ENCODE measurements around the gene ALDH1A1.

ALDH1A1 gene

GRCh38 chr9:72917892-72918509 lies 34.9 kb downstream of the ALDH1A1 start:
- no peak for DNase-seq (ENCODE audit: low read depth)

GRCh38 chr9:72915659-72916058 lies 37.2 kb downstream of the ALDH1A1 start:
- no peak for DNase-seq (ENCODE audit: low read depth)

DNA sequence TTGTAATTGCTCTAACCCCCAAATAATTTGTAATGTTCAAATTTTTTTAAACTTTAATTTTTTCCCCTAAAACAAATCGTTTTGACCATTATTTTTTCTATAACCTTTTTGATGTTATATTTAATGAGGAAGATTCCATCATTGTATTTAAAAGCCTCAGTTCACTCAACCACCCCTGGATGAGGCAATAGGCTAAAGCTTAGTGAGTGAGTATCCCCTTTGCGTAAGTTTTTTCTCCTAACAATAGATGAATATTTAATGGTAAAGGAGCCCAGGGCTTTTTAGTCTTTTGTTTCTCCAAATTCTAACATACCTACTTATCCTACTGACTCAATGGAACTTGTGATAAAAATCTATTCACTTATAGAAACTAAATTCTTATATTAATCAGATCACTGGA lies 38.1 kb downstream of the ALDH1A1 start:
- no peak for DNase-seq (ENCODE audit: low read depth)

DNA sequence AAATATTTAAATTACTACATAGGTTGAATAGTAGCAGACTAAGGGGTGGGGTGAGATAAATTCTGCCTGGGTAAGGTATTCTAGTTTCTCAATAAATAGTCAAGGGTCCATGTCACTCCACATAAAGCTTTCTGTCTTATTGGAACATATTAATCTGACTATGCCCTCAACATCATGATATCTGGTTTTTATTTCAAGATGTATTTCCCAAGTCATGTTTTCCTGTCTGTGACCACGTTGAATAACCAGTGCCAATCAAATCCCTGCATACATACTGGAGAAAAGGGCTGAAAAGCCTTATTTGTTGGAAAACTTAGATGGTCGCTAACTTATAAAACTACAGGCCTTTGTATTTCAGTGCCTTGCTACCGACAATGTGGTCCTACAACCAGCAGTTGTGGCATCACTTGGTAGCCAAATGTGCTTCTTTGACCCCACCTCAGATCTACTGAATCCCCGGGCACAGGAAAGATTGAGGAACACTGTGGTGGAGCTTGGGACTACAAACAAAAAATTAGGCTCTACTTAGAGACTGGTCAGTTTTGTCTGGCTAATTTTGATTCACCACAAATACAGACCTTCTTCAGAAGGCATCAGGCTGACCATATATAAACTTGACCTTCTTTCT lies 39.4 kb downstream of the ALDH1A1 start:
- DNase-seq (ENCODE audit: low read depth): no peak

DNA sequence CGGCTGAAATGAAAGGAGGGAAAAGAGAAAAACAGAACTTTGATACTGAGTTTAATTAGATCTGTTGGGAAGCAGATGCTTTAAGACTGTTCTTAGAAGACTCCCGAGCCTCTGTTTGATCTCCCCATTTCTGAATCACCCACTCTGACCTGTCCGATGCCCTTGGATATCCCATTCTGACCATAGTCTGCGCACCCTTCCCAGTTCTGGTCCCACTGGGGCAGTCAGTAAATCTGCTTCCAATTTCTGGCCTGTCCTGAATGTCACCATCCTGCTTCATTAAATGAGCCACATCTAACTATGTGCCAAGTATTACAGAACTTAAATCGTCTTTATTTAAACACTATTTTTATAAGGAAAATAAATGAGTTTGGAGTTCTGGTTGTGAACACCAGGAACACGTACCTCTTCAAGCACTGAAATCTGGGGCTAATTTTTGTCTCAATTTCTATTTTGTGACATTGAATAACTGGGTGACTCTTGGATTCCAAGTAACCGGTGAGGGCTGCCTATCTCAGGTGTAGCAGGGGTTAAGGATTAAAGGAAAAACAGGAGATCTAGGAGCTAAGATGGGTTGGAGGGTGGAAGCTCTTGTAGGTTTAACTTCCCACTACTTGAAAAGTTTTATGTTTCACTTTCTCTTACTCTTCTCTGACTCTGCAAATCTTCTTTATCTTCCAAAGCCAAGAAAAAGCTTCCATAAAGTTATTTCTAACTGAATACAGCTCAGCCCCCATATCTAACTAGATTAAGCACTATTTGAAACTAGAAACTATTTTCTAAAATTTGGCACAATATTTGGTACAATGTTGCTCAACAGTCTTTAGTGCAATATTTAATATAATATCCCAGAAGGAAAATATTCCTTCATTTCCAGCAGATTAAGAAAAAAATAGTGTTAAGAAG lies 40.1 kb downstream of the ALDH1A1 start:
- no peak for DNase-seq (ENCODE audit: low read depth)

DNA sequence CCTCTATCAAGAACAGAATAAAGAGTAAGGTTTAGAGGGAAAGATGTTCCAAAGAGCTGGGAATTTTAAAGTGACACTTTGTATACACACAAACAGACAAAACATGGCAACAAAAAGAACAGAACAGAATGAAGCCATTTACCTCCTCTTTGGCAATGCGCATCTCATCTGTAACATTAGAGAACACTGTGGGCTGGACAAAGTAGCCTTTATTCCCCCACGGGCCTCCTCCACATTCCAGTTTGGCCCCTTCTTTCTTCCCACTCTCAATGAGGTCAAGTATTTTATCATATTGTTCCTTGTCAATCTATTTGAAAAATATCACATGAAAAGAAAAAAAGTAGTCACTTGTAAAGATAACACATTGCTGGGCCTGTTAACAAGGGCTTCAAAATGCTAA lies 41.0 kb downstream of the ALDH1A1 start:
- no peak for DNase-seq (ENCODE audit: low read depth)

GRCh38 chr9:72911247-72911775 lies 41.5 kb downstream of the ALDH1A1 start:
- DNase-seq (ENCODE audit: low read depth): no peak

GRCh38 chr9:72909428-72909827 lies 43.4 kb downstream of the ALDH1A1 start:
- DNase-seq (ENCODE audit: low read depth): no peak

GRCh38 chr9:72907421-72907820 lies 45.4 kb downstream of the ALDH1A1 start:
- DNase-seq (ENCODE audit: low read depth): no peak

DNA sequence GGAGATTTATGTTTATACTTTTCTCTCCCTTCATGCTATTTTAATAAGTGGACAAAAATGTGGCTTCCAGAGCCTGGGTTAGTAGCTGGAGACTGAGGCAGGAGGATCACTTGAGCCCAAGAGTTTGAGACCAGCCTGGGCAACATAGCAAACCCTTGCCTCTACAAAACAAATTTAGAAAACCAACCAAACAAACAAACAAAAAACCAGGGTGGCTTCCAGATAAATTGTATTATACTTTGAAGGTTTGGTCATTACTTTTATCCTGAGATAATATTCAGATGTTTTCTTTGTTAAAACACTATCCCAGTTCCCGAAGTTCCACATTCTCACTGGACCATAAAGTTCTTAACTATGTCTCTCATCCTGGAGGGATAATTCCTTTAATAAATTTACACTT lies 46.0 kb downstream of the ALDH1A1 start:
- no peak for DNase-seq (ENCODE audit: low read depth)

DNA sequence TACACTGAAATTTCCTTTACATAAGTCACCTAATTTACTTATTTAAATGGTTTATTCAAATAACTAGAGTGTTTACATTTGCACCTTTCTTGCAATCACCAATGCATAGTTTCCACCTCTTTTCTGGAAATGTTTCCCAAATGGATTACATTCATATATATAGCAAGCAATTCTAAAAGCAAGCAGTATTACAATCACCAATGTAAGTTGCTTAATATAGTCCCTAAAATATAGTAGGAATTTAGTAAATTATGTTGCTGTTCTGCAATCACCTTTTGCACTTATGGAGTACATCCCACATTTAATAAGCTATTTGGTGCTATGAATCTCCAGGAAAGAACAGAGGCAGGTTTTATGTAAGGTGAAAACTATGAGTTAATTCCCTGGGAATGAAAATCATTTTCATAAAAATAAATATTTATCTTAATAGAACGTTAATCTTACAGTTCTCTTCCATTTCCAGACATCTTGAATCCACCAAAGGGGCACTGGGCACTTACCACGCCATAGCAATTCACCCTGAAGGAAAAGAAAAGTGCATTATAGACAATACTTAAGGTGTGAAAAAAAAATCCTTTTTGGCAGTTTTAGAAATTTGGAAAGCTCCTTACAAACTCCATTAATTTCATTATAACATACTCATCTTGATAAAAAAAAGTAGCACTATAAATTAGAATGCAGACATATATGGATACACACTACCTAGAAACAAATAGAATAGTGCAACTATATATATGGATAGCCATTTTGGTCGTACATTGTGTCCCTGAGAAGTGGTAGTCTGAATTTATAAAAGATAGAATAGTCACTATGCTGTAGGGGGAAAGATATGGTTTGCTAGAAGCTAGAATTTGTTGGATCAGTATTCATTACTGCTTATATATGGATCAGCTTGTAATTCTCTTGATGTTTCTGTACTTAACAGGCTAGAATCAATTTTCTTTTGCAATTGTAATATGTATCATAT lies 47.1 kb downstream of the ALDH1A1 start:
- no peak for DNase-seq (ENCODE audit: low read depth)

GRCh38 chr9:72904267-72905093 lies 48.4 kb downstream of the ALDH1A1 start:
- DNase-seq (ENCODE audit: low read depth): no peak

DNA sequence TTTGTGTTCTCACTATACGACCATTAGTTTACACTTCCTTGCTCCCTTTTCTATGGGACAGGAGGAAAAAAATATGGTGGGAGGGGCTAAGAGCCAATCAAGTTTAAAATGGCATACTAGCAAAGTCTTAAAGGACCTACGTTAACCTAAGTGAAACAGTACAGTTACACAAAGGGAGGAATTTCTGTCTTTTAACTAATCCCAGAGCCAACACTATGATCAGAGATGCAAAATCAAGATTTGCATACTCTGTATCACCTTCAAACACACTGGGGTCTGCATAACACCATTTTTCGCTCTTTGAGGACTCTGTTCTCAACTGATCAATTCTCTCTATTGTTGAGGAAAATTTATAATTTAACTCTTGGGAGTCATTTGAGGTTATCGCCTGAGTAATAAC lies 49.8 kb downstream of the ALDH1A1 start:
- no peak for DNase-seq (ENCODE audit: low read depth)

DNA sequence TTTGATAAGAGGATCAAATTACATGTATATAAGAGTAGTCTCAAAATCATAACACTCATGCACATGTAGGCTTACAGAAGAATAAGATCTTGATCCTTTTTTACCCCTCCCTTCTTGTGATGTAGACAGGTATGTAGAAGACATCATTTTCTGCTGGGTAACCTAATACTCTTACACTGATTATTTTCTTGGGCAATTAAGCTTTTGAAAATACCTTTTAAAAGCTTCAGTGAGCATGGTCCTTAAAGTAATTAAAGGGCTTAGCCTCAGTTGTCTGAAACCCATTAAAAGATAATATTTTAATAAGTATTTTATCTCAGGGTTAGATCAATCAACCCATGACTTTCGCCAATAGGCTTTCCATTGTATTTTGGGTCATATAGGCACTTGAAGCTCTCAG lies 50.6 kb downstream of the ALDH1A1 start:
- no peak for DNase-seq (ENCODE audit: low read depth)

DNA sequence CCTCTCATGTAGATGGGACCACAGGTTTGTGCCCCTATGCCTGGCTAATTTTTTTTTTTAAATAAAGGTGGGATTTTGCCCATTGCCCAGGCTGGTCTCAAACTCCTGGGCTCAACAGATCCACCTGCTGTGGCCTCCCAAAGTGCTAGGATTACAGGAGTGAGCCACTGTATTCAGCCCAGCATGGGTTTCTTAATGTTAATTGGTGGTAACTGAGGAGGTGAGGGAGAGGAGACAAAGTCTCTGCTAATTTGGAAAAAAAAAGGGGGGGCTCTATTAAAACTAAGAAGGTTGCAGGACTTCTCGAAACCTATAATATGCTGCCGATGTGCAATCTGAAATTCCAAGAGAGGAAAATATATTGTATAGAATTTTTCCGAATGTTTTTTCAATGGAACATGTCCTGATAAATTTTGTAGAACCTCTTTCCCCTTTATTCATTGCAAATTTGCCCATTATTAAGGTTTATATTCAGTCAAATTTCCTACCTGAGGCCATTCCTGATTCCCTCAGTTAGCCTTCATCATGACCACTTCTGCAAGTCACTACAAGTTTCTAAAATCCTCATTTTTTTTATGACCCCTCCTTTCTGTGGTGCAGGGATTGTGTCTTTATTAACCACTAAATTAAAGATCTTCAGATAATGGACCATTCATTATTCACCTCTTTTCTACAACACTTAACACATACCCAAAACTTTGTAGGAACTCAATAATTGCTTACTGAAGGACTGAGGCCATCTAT lies 52.9 kb downstream of the ALDH1A1 start:
- DNase-seq (ENCODE audit: low read depth): no peak

DNA sequence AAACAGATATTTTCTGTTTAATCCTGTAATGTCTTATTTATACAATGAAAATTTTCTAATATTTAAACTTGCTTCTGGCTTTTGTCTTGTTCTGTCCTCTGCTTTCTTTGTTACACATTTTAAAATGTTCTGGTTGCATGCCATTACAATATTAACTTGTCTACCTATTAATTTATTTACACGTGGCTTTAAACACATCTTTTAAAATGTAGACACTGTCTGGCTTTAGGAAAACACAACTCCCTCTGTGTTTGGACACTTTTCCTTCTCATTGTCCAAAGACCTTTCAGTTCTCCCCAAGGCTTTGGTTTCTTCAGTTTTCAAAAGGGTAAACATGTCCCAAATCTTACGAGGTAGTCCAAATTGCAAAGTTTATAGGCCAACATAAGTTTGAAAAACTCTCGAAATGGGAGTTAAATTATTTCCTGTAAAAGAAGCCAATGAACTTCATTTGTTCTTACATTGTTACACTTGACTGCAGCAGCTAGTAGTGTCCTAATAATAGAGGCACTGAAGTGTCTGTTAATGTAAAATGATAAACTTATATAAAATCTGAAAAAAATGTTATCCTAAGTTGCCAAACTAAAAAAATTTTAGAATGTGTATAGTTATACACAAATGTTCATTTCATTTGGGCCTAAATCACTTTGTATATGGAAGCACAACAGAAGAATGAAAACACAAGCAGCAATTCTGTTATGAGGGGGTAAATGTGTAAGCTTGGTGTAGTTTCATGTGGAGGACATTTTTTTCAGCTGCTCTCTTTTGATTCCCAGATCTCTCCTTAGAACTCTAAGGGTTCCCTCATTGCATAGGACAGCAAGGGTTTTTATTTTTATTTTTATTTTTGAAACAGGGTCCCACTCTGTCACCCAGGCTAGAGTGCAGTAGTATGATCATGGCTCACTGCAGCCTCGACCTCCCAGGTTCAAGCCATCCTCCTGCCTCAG lies 53.8 kb downstream of the ALDH1A1 start:
- DNase-seq (ENCODE audit: low read depth): no peak

- no peak for DNase-seq (ENCODE audit: low read depth)
Measured at GRCh38 chr9:72898360-72898759, 54.5 kb downstream of the ALDH1A1 start.

- DNase-seq (ENCODE audit: low read depth): no peak
Measured at GRCh38 chr9:72897069-72897649, 55.7 kb downstream of the ALDH1A1 start.

- DNase-seq (ENCODE audit: low read depth): no peak
Measured at GRCh38 chr9:72896439-72896838, 56.4 kb downstream of the ALDH1A1 start.

Data from stimulated activated CD8-positive, alpha-beta memory T cell treated with anti-CD3 and anti-CD28 coated beads, Interleukin-15, amount 100 ng/mL, for 1 hour (primary cell).